GM08714 (cell line): ENCODE results near the gene TAF10.

Experiments used
- H3K4me3 ChIP-seq: fragments of 200-500 bp; sonication (Bioruptor generic); 2 replicates; pipeline ENCODE4 v1.5.1; 2014; ENCODE audit warnings: mild to moderate bottlenecking, low read length, inconsistent platforms
- ZNF274 ChIP-seq: IDR thresholded peaks from 2 replicates; pipeline ENCODE4 v1.6.1; 2012; ENCODE audit warnings: mild to moderate bottlenecking, low read depth, low read length

Gene TAF10

DNA sequence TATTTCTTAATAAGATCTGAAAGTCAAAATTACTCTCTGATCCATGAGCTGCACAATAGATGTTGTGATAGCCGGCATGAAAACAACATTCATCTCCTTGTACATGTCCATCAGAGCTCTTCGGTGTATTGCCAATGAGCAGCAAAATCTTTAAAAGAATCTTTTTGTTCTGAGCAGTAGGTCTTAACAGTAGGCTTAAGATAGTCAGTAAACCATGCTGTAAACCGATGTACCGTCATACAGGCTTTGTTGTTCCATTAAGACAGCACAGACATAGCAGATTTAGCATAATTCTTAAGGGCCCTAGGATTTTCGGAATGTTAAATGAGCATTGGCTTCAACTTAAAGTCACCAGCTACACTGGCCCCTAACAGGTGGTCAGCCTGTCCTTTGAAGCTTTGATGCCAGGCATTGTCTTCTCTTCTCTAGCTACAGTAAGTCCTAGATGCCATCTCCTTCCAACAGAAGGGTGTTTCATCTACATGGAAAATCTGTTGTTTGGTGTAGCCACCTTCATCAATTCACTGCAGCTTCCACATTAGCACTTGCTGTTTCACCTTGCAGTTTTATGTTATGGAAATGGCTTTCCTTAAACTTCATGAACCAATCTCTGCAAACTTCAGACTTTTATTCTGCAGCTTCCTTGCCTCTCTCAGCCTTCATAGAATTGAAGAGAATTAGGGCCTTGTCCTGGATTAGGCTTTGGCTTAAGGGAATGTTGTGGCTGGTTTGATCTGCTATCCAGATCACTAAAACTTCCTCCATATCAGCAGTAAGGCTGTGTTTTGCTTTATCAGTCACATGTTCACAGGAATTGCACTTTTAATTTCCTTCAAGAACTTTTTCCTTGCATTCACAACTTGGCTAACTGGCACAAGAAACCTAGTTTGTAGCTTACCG is 37.0 kb downstream of the TAF10 start:
- no peak for TF ChIP-seq ZNF274
- H3K4me3 ChIP-seq: no peak overlapping the region

DNA sequence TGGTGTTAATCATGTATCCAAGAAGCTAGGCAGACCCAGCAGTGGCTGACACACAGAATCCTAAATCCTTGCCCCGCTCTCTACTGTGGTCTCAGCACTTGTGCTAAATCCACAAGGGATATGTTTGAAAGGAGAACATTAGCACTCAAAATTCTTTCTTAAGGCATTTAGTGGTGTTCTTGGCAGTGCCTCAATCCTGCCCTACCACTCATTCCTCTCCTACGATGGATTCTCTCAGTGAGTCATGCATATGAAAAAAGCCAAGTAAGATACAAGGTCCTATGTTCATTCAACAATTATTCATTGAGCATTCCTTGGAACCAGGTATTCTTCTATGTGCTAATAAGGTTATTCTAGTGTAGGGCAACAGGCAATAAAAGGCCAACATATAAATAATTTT is 39.8 kb downstream of the TAF10 start:
- TF ChIP-seq ZNF274: no peak
- H3K4me3 ChIP-seq: no peak overlapping the region

DNA sequence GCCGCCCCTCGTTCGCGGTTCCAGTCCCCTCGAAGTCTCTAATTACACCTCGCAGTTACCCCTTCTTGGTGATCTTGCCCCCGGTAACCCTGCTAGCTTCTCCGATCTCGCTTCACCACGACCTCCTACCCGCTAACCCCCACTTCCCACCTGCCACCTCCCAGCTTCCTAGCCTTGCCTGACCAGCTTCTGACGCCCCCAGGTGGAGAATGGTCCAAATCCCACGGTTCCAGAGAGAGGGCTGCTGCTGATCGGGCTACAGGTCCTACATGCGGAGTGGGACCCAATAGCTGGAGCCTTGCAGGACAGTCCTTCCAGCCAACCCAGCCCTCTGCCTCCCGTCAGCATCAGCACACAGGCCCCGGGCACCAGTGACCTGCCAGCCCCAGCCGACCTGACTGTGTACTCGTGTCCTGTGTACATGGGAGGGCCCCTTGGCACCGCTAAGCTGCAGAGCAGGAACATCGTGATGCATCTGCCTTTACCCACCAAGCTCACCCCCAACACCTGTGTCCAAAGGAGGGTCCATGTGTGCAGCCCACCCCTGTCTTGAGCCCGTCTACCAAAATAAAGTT is 40.5 kb downstream of the TAF10 start:
- no peak for TF ChIP-seq ZNF274
- no peak overlapping the region for H3K4me3 ChIP-seq

DNA sequence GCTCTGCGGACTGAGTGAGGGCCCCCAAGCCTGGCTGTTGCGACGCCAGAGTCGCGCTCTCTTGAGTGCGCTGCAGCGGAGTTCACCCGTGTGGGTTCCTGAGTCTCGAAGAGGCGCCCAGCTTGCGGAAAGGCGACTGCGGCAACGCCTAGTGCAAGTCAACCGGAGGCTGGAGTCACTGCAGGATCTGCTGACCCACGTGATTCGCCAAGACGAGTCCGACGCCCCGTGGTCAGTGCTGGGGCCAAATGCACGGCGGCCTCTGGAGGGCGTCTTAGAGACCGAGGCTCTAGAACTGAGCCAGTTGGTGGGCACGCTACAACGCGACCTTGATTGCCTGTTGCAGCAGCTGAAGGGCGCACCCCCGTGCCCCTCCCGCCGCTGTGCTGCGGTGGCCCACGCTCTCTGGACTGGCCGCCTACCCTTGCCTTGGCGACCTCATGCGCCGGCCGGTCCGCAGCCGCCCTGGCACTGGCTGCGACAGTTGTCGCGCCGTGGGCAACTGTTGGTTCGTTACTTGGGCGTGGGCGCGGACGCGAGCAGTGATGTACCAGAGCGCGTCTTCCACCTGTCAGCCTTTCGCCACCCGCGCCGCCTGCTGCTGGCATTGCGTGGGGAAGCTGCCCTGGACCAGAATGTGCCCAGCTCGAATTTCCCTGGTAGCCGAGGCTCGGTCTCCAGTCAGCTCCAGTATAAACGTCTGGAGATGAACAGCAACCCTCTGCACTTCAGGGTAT is 41.2 kb downstream of the TAF10 start:
- H3K4me3 ChIP-seq: no peak overlapping the region
- TF ChIP-seq ZNF274: no peak

GRCh38 chr11:6569706-6570105 is 42.3 kb downstream of the TAF10 start:
- no peak for TF ChIP-seq ZNF274
- H3K4me3 ChIP-seq: no peak overlapping the region

- H3K4me3 ChIP-seq: no peak overlapping the region
- no peak for TF ChIP-seq ZNF274
Observed at GRCh38 chr11:6568191-6568918, 43.7 kb downstream of the TAF10 start.

DNA sequence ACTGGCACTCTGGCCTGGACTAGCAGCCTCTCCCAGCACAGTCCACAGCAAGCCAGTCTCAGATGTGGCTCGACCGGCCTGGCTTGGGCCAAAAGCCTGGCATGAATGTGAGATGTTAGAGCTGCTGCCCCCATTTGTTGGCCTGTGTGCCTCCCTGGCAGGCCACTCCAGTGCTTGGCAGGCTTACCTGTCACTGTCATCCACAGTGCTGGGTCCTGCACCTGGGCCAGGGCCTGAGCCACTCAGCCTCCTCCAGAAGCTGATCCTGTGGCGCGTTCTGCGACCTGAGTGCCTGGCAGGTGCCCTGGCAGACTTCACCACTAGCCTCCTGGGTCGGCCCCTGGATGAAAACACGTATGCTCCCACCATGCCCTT is 44.7 kb downstream of the TAF10 start:
- H3K4me3 ChIP-seq: no peak overlapping the region
- TF ChIP-seq ZNF274: no peak

- TF ChIP-seq ZNF274: no peak
- H3K4me3 ChIP-seq: no peak overlapping the region
Observed at GRCh38 chr11:6566704-6567370, 45.2 kb downstream of the TAF10 start.

DNA sequence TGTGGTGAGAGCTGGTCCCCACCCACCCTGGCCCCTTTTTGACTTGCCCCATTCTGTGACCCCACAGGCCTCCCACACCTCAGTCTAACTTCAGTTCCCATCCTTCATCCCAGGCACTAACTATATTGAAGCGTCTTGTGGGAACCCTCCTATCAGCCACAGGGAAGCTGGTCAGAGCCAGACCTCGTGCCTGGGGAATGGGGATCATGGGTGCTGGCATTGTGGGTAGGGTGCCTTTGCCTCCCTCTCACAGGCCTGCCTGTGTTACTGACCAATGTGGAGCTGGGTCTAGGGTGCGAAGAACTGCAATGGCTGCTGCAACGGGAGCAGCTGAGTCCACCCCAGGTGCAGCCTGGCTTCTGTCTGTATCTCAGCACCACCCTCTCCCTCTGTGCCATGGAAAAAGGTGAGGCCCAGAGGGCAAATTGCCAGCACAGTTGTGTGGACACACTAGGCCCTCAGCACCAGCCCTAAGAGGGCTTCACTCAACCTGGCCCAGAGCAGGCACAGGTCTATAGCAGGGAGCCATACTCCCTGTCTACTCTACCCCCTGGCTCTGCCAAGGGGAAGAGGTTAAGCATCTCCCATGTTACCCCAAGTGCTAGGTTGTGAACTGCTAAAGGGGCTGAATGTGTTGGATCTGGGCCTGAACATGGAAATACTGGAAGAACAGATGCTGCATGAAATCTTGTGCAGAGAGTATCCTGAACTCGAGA is 45.9 kb downstream of the TAF10 start:
- no peak overlapping the region for H3K4me3 ChIP-seq
- TF ChIP-seq ZNF274: no peak

DNA sequence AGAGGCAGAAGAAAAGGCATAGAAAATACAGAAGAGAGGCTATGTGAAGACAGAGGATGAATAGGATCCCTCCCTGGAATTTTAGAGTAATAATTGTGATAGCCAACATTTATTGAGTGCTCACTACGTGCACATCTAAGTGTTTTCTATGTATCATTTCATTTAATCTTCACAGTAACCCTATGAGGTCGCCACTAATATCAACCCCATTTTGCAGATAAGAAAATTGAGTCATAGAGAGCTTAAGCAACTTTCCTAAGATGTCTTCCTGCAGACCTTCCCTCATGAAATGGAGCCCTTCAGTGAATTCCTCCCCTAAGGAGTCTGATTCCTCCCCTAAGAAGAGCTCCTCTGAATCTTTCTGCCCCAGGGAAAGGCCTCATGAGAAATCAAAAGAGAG is 46.7 kb downstream of the TAF10 start:
- H3K4me3 ChIP-seq: no peak overlapping the region
- TF ChIP-seq ZNF274: no peak

DNA sequence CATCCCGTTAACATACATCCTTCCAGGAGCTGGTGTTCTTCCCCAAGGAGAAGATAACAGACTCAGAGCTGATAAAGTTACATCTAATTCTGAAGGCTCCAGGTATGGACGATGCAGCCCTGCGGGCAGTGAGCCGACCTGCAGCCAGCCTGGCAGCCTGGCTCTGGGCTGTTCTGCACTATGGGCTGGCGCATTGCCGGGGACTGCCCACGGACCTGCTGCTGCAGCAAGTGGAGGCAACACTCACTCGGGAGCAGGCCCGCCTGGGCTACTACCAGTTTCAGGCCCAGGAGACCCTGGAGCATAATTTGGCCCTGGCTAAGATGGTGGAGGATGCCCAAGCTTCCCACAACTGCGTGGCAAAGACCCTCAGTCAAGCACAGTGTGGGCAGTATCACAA is 48.3 kb downstream of the TAF10 start:
- TF ChIP-seq ZNF274: no peak
- H3K4me3 ChIP-seq: no peak overlapping the region

GRCh38 chr11:6563121-6563619 is 48.8 kb downstream of the TAF10 start:
- TF ChIP-seq ZNF274: no peak
- no peak overlapping the region for H3K4me3 ChIP-seq

- no peak overlapping the region for H3K4me3 ChIP-seq
- TF ChIP-seq ZNF274: no peak
Observed at GRCh38 chr11:6561288-6561687, 50.7 kb downstream of the TAF10 start.
